OCI-LY7 (cell line): ENCODE measurements around the gene IP6K3.

Experiments
- EZH2phosphoT487 ChIP-seq: fragments of 200-600 bp; sonication (generic); IDR thresholded peaks from 2 replicates; pipeline ENCODE4 v1.6.1; 2018; ENCODE audit warnings: low read depth, borderline replicate concordance, mild to moderate bottlenecking, mixed run types, antibody characterized with exemption, low read length, moderate library complexity, mixed read lengths
- TF ChIP-seq, protein P1 (sequence below): fragments of 200-600 bp; sonication (generic); conservative IDR thresholded peaks from 2 replicates; pipeline ENCODE4 v1.5.1; 2014; ENCODE audit warnings: mild to moderate bottlenecking, antibody characterized with exemption, low read length, moderate library complexity, mixed read lengths

DNA sequence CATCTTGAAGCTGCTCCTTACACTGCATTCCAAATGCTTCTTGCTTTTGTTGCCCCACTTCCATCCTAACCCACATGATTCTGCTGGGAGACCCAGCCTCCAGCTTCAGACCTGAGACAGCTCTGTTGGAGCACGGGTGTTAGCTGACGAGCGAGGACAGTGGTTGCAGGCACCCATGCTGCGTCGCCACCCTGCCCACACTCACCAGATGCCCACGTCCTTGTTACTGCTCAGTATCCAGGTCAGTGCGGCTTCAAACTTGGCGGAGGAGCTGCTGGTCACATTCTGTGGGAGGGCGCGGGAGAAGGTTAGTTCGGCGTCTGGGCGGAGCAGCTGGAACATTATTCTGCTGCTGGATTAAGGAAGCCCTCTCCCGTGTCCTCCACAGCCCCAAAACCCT is 33.2 kb upstream of the IP6K3 start:
- TF ChIP-seq, protein P1, sequence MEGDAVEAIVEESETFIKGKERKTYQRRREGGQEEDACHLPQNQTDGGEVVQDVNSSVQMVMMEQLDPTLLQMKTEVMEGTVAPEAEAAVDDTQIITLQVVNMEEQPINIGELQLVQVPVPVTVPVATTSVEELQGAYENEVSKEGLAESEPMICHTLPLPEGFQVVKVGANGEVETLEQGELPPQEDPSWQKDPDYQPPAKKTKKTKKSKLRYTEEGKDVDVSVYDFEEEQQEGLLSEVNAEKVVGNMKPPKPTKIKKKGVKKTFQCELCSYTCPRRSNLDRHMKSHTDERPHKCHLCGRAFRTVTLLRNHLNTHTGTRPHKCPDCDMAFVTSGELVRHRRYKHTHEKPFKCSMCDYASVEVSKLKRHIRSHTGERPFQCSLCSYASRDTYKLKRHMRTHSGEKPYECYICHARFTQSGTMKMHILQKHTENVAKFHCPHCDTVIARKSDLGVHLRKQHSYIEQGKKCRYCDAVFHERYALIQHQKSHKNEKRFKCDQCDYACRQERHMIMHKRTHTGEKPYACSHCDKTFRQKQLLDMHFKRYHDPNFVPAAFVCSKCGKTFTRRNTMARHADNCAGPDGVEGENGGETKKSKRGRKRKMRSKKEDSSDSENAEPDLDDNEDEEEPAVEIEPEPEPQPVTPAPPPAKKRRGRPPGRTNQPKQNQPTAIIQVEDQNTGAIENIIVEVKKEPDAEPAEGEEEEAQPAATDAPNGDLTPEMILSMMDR, result no peak
- no peak for TF ChIP-seq EZH2phosphoT487
